ENCODE data around the gene NPTN.

- TF ChIP-seq, protein P1, sequence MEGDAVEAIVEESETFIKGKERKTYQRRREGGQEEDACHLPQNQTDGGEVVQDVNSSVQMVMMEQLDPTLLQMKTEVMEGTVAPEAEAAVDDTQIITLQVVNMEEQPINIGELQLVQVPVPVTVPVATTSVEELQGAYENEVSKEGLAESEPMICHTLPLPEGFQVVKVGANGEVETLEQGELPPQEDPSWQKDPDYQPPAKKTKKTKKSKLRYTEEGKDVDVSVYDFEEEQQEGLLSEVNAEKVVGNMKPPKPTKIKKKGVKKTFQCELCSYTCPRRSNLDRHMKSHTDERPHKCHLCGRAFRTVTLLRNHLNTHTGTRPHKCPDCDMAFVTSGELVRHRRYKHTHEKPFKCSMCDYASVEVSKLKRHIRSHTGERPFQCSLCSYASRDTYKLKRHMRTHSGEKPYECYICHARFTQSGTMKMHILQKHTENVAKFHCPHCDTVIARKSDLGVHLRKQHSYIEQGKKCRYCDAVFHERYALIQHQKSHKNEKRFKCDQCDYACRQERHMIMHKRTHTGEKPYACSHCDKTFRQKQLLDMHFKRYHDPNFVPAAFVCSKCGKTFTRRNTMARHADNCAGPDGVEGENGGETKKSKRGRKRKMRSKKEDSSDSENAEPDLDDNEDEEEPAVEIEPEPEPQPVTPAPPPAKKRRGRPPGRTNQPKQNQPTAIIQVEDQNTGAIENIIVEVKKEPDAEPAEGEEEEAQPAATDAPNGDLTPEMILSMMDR (IDR thresholded peaks at IDR 0.05; ENCODE audit: low read length) = no peak
- TF ChIP-seq EZH2phosphoT487 (IDR thresholded peaks at IDR 0.05; ENCODE audit: low read length) = no peak
Measured at GRCh38 chr15:73570355-73571032, 62.7 kb downstream of the NPTN start.
